ENCODE data around the gene WDR5B. TPM values are rescaled to one million over a fixed set of nuclear protein-coding genes. Genes with fewer than 3 reads are reported as not detected.
"Not testable (repeated sequence)": the region's sequence is repeated elsewhere in the genome, so short reads cannot be mapped to it uniquely, and the experiment has no call there.

Gene WDR5B
- total RNA-seq, 3 donors from 2014 or later (not counting 1 experiment from before 2014, with no cell fraction given) = 5.1 to 9.4 (median 6.3) TPM

- peaks cover 7% of the 10 kb centered on the region for H3K36me3 Mint-ChIP-seq
- H3K27ac Mint-ChIP-seq = no peak overlapping the region
Observed at GRCh38 chr3:122374034-122374433, 41.8 kb downstream of the WDR5B start.

GRCh38 chr3:122366379-122366749 lies 49.5 kb downstream of the WDR5B start:
- H3K9me3 Mint-ChIP-seq = no peaks in the 10 kb centered on the region
- no peaks in the 10 kb centered on the region for H3K27me3 Mint-ChIP-seq (ENCODE audit: low read depth in 2 of 2)
- 98% methylated on average over 4 of the region's 5 CpGs for WGBS (ENCODE audit: insufficient coverage)
- no peak for TF ChIP-seq CTCF (IDR thresholded peaks at IDR 0.05)
- Histone ChIP-seq H3K27me3 (ENCODE audit: control insufficient read depth, insufficient read depth, low read length) (no peaks in the 10 kb centered on the region), H3K4me3 (ENCODE audit: low read length) (no peak overlapping the region), H3K9me3 (ENCODE audit: control insufficient read depth, insufficient read depth, low read length) (no peaks in the 10 kb centered on the region), H3K36me3 (ENCODE audit: control insufficient read depth, insufficient read depth, low read length) (peaks cover 56% of the 10 kb centered on the region), H3K27ac (ENCODE audit: low read length) (no peak overlapping the region), H3K4me1 (ENCODE audit: control insufficient read depth, insufficient read depth, low read length) (no peaks in the 10 kb centered on the region)
- peaks cover 4% of the 10 kb centered on the region in 2 donors for H3K4me1 Mint-ChIP-seq
- H3K27ac Mint-ChIP-seq = no peak overlapping the region
- intact Hi-C loops (cut with micrococcal nuclease) = no loop called here
- no peak for DNase-seq
- ATAC-seq = no peak
- peaks cover 17% of the 10 kb centered on the region for H3K36me3 Mint-ChIP-seq
- H3K4me3 Mint-ChIP-seq = no peak overlapping the region

More at GRCh38 chr3:122374034-122374433, 41.8 kb downstream of the WDR5B start:
- no peak overlapping the region for H3K4me3 Mint-ChIP-seq
- H3K4me3 ChIP-seq (ENCODE audit: low read length) = no peak overlapping the region
- intact Hi-C loops (cut with micrococcal nuclease) = no loop called here
- WGBS (ENCODE audit: insufficient coverage) = no CpG with 5 or more reads among the region's 1 CpG
- H3K9me3 ChIP-seq (ENCODE audit: control insufficient read depth, insufficient read depth, low read length) = no peaks in the 10 kb centered on the region
- no peaks in the 10 kb centered on the region for H3K27me3 Mint-ChIP-seq (ENCODE audit: low read depth in 2 of 2)
- no peaks in the 10 kb centered on the region for H3K9me3 Mint-ChIP-seq
- H3K4me1 ChIP-seq (ENCODE audit: control insufficient read depth, insufficient read depth, low read length) = no peaks in the 10 kb centered on the region
- ATAC-seq (no peak), DNase-seq (no peak)
- H3K27ac ChIP-seq (ENCODE audit: low read length) = no peak overlapping the region
- TF ChIP-seq CTCF (IDR thresholded peaks at IDR 0.05) = no peak
- H3K4me1 Mint-ChIP-seq = peaks cover 4 to 5% of the 10 kb centered on the region in 2 donors
- H3K36me3 ChIP-seq (ENCODE audit: control insufficient read depth, insufficient read depth, low read length) = peaks cover 18% of the 10 kb centered on the region
- no peaks in the 10 kb centered on the region for H3K27me3 ChIP-seq (ENCODE audit: control insufficient read depth, insufficient read depth, low read length)

- H3K9me3 Mint-ChIP-seq; H3K4me3 Mint-ChIP-seq; ATAC-seq; H3K27ac Mint-ChIP-seq; DNase-seq; H3K27ac ChIP-seq (ENCODE audit: low read length); H3K4me1 Mint-ChIP-seq; intact Hi-C loops (cut with micrococcal nuclease); H3K27me3 Mint-ChIP-seq (ENCODE audit: low read depth in 2 of 2); H3K4me3 ChIP-seq (ENCODE audit: low read length); H3K4me1 ChIP-seq (ENCODE audit: control insufficient read depth, insufficient read depth, low read length); H3K27me3 ChIP-seq (ENCODE audit: control insufficient read depth, insufficient read depth, low read length); H3K9me3 ChIP-seq (ENCODE audit: control insufficient read depth, insufficient read depth, low read length): not testable (repeated sequence)
- WGBS (ENCODE audit: insufficient coverage) = 82% methylated on average over 8 of the region's 10 CpGs
- H3K36me3 Mint-ChIP-seq = peaks cover 11% of the 10 kb centered on the region
- H3K36me3 ChIP-seq (ENCODE audit: control insufficient read depth, insufficient read depth, low read length) = peaks cover 54% of the 10 kb centered on the region
Observed at GRCh38 chr3:122365582-122366378, 50.1 kb downstream of the WDR5B start.

- Histone ChIP-seq H3K9me3 (ENCODE audit: control insufficient read depth, insufficient read depth, low read length) (no peaks in the 10 kb centered on the region), H3K27ac (ENCODE audit: low read length) (no peak overlapping the region), H3K4me1 (ENCODE audit: control insufficient read depth, insufficient read depth, low read length) (no peaks in the 10 kb centered on the region), H3K4me3 (ENCODE audit: low read length) (no peak overlapping the region), H3K27me3 (ENCODE audit: control insufficient read depth, insufficient read depth, low read length) (no peaks in the 10 kb centered on the region), H3K36me3 (ENCODE audit: control insufficient read depth, insufficient read depth, low read length) (peaks cover 51% of the 10 kb centered on the region)
- Mint-ChIP-seq H3K27me3 (ENCODE audit: low read depth in 2 of 2) (no peaks in the 10 kb centered on the region), H3K9me3 (no peaks in the 10 kb centered on the region), H3K4me3 (no peak overlapping the region), H3K4me1 (no peaks in the 10 kb centered on the region), H3K36me3 (peaks cover 11% of the 10 kb centered on the region), H3K27ac (no peak overlapping the region)
- intact Hi-C loops (cut with micrococcal nuclease) = no loop called here
- ATAC-seq (no peak), DNase-seq (no peak)
- WGBS (ENCODE audit: insufficient coverage) = 100% methylated on average over 1 of the region's 1 CpG
- no peak for TF ChIP-seq CTCF (IDR thresholded peaks at IDR 0.05)
Observed at GRCh38 chr3:122365073-122365472, 50.8 kb downstream of the WDR5B start.
